SKM-1 (cell line): Measurements from ENCODE around the gene GAL3ST3.
"Not testable (repeated sequence)": the region's sequence is repeated elsewhere in the genome, so short reads cannot be mapped to it uniquely, and the experiment has no call there.

Source experiments
- DNase-seq: peaks from one replicate; lab custom pipeline; 2025; ENCODE audit not compliant: unreplicated experiment; lab: John Stamatoyannopoulos, UW

GAL3ST3 gene

GRCh38 chr11:66045177-66045639, 3.8 kb downstream of the GAL3ST3 start:
- DNase-seq: peak; percentile 61

DNA sequence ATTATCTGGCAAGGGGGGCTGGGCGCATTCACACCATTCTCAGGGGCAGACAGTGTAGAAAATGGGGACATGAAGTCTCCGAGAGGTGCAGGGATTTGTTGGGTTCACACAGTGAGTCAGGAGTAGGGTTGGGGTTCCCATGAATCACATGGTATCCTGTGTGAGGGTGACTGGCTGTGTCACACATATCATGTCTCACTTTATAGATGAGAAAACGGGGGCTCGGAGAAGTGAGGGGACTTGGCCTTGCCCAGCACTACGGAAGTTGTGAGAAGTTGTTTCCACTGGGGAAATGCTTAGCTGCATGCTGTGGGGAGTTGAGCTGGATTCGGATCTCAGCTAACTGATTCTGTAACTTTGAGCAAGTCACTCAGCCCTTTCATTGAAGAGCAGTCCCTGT, 4.2 kb downstream of the GAL3ST3 start:
- no peak for DNase-seq

DNA sequence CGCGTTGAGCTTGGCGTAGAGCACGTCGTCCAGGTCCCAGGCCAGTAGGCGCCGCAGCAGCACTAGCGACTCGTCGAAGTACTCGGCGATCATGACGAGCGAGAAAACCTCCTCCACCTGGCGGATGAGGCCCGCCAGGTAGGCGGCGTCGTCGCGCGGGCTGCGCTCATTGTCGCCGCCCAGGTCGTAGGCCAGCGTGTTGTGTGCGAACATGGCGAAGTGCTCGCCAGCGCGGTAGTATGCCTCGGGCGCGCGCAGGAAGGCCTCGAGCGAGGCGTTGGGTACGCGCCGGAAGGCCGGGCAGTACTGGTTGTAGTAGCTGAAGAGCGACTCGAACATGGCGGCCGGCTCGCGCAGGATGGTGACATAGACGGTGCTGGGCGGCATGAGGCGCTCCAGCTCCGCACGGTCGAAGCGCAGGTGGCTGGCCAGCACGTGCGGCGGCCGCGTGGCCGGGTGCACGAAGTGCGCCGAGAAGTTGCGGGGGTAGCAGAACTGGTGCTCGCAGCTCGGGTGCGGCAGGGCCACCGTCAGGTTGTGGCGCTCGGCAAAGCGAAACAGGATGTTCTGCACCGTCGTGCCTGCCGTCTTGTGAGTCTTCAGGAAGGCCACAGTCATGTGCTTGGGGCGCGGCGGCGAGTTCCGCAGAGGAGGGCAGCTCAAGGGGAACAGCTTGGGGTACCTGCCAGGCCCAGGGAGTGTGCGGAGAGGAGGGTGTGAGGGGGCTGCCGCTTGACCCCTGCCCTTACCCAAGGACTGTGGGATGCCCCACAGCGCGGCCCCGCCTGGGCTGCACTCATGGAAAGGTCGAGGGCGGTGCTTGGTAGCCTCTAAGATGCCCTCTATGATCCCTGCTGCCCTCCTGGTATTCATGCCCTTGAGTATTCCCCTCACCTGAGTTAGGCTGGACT, 5.7 kb downstream of the GAL3ST3 start:
- DNase-seq: no peak

- no peak for DNase-seq
Measured at GRCh38 chr11:66042227-66042995, 6.5 kb downstream of the GAL3ST3 start.

DNA sequence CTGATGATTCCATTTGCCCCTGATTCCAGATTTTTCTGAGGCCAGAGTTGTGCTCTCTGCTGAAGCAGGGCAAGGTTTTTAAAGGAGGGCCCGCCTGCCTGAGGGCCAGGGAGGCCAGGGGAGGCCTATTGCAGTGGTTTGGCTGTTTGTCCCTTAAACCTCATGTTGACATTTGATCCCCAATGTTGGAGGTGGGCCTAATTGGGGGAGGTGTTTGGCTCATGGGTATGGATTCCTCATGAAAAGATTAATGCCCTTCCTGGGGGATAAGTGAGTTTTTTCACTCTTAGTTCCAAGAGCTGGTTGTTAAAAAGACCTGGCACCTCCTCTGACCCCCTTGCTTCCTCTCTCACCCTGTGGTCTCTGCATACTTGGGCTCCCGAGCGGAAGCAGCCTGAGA, 9.2 kb downstream of the GAL3ST3 start:
- no peak for DNase-seq

GRCh38 chr11:66037327-66037726, 11.6 kb downstream of the GAL3ST3 start:
- no peak for DNase-seq

GRCh38 chr11:66036334-66036710, 12.6 kb downstream of the GAL3ST3 start:
- no peak for DNase-seq

- no peak for DNase-seq
Measured at GRCh38 chr11:66035653-66036333, 13.2 kb downstream of the GAL3ST3 start.

GRCh38 chr11:66032957-66033735, 15.8 kb downstream of the GAL3ST3 start:
- DNase-seq: no peak

DNA sequence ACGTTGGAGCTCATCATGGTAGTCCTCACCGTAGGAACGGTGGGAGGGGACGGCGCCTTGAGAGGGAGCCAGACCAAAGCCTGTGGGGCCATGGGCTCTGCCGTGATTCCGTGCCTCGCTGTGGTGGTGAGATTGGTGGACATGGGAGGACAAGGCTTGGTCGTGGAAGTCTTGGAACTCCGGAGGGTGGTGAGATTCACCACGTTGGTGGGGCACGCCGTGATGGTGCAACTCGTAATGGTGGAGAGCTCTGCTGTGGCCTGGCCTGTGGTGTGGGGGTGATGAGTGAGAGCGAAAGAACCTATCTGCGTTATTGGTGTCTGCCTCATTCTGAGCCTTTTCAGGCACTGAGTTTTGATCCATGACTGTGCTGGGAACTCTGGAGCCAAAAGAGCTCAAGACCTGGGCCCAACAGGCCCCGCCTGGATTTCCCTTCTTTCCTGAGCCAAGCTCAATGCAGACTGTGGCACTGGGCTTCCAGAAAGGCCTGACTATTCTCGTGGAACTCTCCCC, 22.9 kb downstream of the GAL3ST3 start, which contains the start of gene CATSPER1:
Gene CATSPER1 (minus strand): TSS at position 463 of the 513 bp plus-strand sequence. CDS start 100 bp downstream, at position 363.
- DNase-seq: no peak

DNA sequence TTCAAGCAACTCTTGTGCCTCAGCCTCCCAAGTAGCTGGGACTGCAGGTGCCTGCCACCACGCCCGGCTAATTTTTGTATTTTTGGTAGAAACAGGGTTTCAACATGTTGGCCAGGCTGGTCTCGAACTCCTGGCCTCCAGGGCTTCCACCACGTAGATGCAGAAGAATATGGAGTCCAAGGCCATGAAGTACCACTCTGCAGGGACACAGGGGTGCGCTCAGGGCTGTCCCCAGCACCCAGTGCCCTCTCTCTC, 25.8 kb downstream of the GAL3ST3 start:
- not testable (repeated sequence) for DNase-seq

GRCh38 chr11:66022401-66023185, 26.4 kb downstream of the GAL3ST3 start:
- peak; percentile 25 for DNase-seq

- peak; percentile 73 for DNase-seq
Measured at GRCh38 chr11:66020618-66021357, 28.2 kb downstream of the GAL3ST3 start.

GRCh38 chr11:66020212-66020611, 28.7 kb downstream of the GAL3ST3 start:
- no peak for DNase-seq

- no peak for DNase-seq
Measured at GRCh38 chr11:66017321-66017720, 31.6 kb downstream of the GAL3ST3 start.

DNA sequence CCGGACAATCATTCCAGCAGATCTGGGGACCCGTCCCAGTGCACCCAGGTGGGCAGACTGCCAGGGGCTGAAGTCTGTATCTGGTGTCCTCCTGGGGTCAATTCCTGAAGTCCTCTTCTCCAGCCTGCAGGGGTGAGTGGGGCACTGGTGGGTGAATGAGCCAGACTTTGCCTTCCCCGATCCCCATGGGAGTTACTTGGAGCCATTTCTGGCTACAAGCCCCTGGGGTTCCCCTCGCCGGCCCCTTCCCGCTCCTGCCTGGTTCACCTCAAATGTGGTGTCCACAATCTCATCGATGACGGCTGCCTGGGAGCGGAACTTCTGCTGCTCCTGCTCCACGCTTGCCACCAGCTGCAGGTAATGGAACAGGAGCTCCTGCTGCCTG, 32.2 kb downstream of the GAL3ST3 start:
- DNase-seq: no peak

DNA sequence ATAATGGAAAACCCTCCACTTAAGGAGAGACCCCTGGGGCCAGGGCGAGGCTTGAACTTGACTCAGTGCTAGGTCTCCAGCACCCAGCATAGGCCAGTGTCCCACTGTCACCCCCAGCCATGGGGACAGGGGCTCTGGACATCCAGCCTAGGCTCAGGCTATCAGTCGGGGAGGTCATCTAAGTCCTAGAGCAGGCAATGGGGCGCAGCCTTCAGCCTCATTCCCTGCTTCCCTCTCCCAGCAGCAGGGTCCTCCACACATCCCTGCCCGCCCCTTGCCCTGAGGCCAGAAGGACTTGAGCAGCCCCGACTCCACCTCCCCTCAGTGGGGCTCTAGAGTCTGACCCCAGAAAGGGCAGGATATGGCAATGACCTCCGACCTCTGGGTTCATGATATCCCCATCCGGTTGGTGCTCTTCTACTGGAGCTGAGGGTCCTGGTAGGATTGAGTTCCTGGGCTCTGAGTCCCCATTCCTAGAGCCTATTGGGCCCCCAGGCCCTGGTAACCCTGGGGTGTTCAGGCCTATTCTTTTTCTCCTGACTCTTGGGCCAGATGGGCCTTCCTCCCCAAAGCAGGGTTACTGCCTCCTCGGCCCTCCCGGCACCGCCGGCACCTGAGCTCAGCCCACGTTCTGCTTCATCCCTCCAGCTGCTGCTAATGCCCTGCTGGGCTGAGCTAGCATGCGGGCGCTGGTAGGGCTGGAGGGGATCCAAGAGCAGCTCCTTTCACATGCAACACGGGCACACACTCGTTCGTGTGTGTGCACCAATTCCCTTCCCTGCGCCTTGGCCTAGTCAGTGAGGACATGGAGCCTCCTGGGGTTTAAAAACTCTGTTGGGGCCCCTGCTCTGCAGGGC, 32.8 kb downstream of the GAL3ST3 start:
- no peak for DNase-seq

DNA sequence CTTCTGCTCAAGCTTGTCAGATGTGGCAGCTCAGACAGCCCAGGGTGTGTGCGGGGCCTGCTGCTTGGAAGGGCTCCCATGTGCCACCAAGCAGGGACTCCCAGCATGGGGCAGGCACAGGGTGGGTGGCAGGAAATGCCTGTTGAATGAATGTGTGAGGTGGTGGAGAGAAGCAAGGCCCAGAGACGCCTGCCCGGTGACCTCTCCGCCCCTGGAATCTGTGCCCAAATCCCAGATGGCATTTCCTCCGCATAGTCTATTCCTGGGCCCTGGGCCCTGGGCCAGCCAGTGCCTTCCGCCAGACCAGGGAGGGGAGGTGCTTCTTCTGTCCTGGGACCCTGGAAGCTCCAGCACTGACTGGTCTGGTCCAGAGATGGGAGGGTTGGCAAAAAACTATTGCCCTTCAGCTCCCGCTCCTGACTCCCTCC, 33.5 kb downstream of the GAL3ST3 start:
- no peak for DNase-seq
